ENCODE measurements around the gene PATL2.

DNA sequence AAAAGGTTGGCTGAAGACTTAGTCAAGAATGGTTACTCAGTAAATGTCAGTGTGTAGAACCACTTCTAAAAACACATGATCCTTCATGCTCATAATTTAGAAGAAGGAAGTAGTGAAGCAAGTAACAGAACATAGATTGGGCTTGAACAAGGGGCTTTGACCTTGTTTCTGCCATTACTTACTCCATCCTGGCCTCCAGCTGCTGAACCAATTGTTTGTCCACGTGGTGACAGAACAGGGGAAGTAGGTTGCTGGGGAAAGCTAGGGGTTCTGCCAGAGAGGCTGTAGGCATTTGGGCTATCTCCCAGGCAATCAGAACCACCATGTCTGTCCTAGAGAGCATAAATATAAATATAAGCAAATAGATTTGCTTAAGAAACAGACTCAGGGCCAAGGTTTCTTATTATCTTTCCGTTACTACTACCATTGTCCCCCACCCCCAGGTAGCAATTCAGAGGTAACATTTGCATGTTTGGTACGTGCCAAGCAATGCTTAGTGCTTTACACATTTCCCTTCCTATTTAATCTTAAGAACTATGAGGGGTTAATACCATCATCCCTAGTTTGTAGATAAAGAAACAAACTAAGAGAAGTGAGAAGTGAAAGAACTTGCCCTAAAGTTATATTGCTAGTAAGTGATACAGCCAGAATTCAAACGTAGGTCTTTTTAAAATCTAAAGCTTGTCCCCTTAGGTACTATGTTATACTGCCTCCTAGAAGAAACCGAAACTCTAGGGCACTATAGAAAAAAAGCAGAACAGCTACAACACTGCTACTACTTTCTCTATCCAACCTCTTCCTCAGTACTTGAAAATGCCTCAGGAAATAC, 44.7 kb downstream of the PATL2 start:
- no peak for TF ChIP-seq CTCF (IDR thresholded peaks at IDR 0.05)
- no peak for TF ChIP-seq ZFX (IDR thresholded peaks at IDR 0.05; ENCODE audit: borderline replicate concordance)
